MG63 (cell line): ENCODE data around the gene CDK5RAP2. TPM values are rescaled to one million over a fixed set of nuclear protein-coding genes. Genes with fewer than 3 reads are reported as not detected.

ENCODE experiments used
- DNase-seq: peaks from one replicate; pipeline ENCODE4 v3.0.0-alpha.2; 2020
- H3K27me3 ChIP-seq: fragments of 250-450 bp; sonication (Bioruptor Pico); 2 replicates; pipeline ENCODE4 v1.5.1; 2020; ENCODE audit warnings: mild to moderate bottlenecking, moderate library complexity
- H3K36me3 ChIP-seq: fragments of 250-450 bp; sonication (Bioruptor Pico); 2 replicates; pipeline ENCODE4 v1.5.1; 2020; ENCODE audit warnings: mild to moderate bottlenecking, moderate library complexity
- H3K4me3 ChIP-seq: fragments of 250-450 bp; sonication (Bioruptor Pico); 2 replicates; pipeline ENCODE4 v1.5.1; 2020; ENCODE audit warnings: mild to moderate bottlenecking, moderate library complexity
- H3K9me3 ChIP-seq: fragments of 250-450 bp; sonication (Bioruptor Pico); 2 replicates; pipeline ENCODE4 v1.5.1; 2020; ENCODE audit warnings: mild to moderate bottlenecking, moderate library complexity
- total RNA-seq: library from RNA; depleted of rRNA; stranded (reverse); fragments of >200 nt; shearing (Covaris generic); gene quantifications from 2 replicates; pipeline ENCODE4 v1.2.3, GENCODE V29; 2014; ENCODE audit warnings: low replicate concordance

CDK5RAP2 gene
- total RNA-seq, 1 experiment from 2014 or later: 30.4 TPM

- Histone ChIP-seq H3K36me3 (peaks cover 38% of the 10 kb centered on the region), H3K9me3 (no peaks in the 10 kb centered on the region), H3K27me3 (no peaks in the 10 kb centered on the region), H3K4me3 (no peak overlapping the region)
- peak; percentile 57 for DNase-seq
Measured at GRCh38 chr9:120394058-120394669, 185.8 kb downstream of the CDK5RAP2 start.

GRCh38 chr9:120393386-120394057, 186.4 kb downstream of the CDK5RAP2 start:
- H3K36me3 ChIP-seq: peaks cover 42% of the 10 kb centered on the region
- no peak for DNase-seq
- no peaks in the 10 kb centered on the region for H3K27me3 ChIP-seq
- H3K4me3 ChIP-seq: no peak overlapping the region
- no peaks in the 10 kb centered on the region for H3K9me3 ChIP-seq

- Histone ChIP-seq H3K27me3 (no peaks in the 10 kb centered on the region), H3K4me3 (no peak overlapping the region), H3K9me3 (no peaks in the 10 kb centered on the region), H3K36me3 (peaks cover 45% of the 10 kb centered on the region)
- DNase-seq: no peak
Measured at GRCh38 chr9:120392711-120393110, 187.3 kb downstream of the CDK5RAP2 start.

- DNase-seq: no peak
- Histone ChIP-seq H3K36me3 (peaks cover 45% of the 10 kb centered on the region), H3K4me3 (no peak overlapping the region), H3K9me3 (no peaks in the 10 kb centered on the region), H3K27me3 (no peaks in the 10 kb centered on the region)
Measured at GRCh38 chr9:120392245-120392644, 187.7 kb downstream of the CDK5RAP2 start.

GRCh38 chr9:120391691-120392090, 188.3 kb downstream of the CDK5RAP2 start:
- H3K4me3 ChIP-seq: no peak overlapping the region
- H3K27me3 ChIP-seq: no peaks in the 10 kb centered on the region
- peaks cover 45% of the 10 kb centered on the region for H3K36me3 ChIP-seq
- no peaks in the 10 kb centered on the region for H3K9me3 ChIP-seq
- no peak for DNase-seq

GRCh38 chr9:120390637-120391190, 189.3 kb downstream of the CDK5RAP2 start:
- no peak overlapping the region for H3K4me3 ChIP-seq
- H3K9me3 ChIP-seq: no peaks in the 10 kb centered on the region
- no peaks in the 10 kb centered on the region for H3K27me3 ChIP-seq
- peaks cover 40% of the 10 kb centered on the region for H3K36me3 ChIP-seq
- DNase-seq: no peak

- H3K4me3 ChIP-seq: no peak overlapping the region
- peaks cover 36% of the 10 kb centered on the region for H3K36me3 ChIP-seq
- no peak for DNase-seq
Measured at GRCh38 chr9:120389867-120390266, 190.1 kb downstream of the CDK5RAP2 start.

GRCh38 chr9:120389300-120389699, 190.7 kb downstream of the CDK5RAP2 start:
- H3K27me3 ChIP-seq: no peaks in the 10 kb centered on the region
- no peak for DNase-seq
- no peak overlapping the region for H3K4me3 ChIP-seq
- peaks cover 31% of the 10 kb centered on the region for H3K36me3 ChIP-seq
- H3K9me3 ChIP-seq: no peaks in the 10 kb centered on the region

More at GRCh38 chr9:120389867-120390266, 190.1 kb downstream of the CDK5RAP2 start:
- Histone ChIP-seq H3K27me3 (no peaks in the 10 kb centered on the region), H3K9me3 (no peaks in the 10 kb centered on the region)

GRCh38 chr9:120388003-120388855, 191.7 kb downstream of the CDK5RAP2 start:
- Histone ChIP-seq H3K4me3 (no peak overlapping the region), H3K27me3 (no peaks in the 10 kb centered on the region), H3K36me3 (peaks cover 21% of the 10 kb centered on the region), H3K9me3 (no peaks in the 10 kb centered on the region)
- no peak for DNase-seq

- Histone ChIP-seq H3K36me3 (peaks cover 14% of the 10 kb centered on the region), H3K4me3 (no peak overlapping the region), H3K27me3 (no peaks in the 10 kb centered on the region), H3K9me3 (no peaks in the 10 kb centered on the region)
- no peak for DNase-seq
Measured at GRCh38 chr9:120387257-120388002, 192.5 kb downstream of the CDK5RAP2 start.

- no peak for DNase-seq
- Histone ChIP-seq H3K36me3 (peaks cover 10% of the 10 kb centered on the region), H3K4me3 (no peak overlapping the region), H3K27me3 (no peaks in the 10 kb centered on the region), H3K9me3 (no peaks in the 10 kb centered on the region)
Measured at GRCh38 chr9:120386390-120387131, 193.4 kb downstream of the CDK5RAP2 start.

GRCh38 chr9:120385606-120386389, 194.2 kb downstream of the CDK5RAP2 start:
- DNase-seq: no peak
- Histone ChIP-seq H3K4me3 (no peak overlapping the region), H3K9me3 (no peaks in the 10 kb centered on the region), H3K27me3 (no peaks in the 10 kb centered on the region), H3K36me3 (peaks cover 10% of the 10 kb centered on the region)

- H3K27me3 ChIP-seq: no peaks in the 10 kb centered on the region
- DNase-seq: no peak
- H3K4me3 ChIP-seq: no peak overlapping the region
- H3K36me3 ChIP-seq: peaks cover 10% of the 10 kb centered on the region
- H3K9me3 ChIP-seq: no peaks in the 10 kb centered on the region
Measured at GRCh38 chr9:120384925-120385272, 195.1 kb downstream of the CDK5RAP2 start.

GRCh38 chr9:120383999-120384924, 195.7 kb downstream of the CDK5RAP2 start:
- DNase-seq: peak; percentile 89
- Histone ChIP-seq H3K27me3 (no peaks in the 10 kb centered on the region), H3K9me3 (no peaks in the 10 kb centered on the region), H3K4me3 (no peak overlapping the region), H3K36me3 (peaks cover 8% of the 10 kb centered on the region)
